ENCODE measurements around the gene ACADM. TPM values are rescaled to one million over a fixed set of nuclear protein-coding genes. Genes with fewer than 3 reads are reported as not detected.
A peak's percentile ranks its signal among the peaks of the same experiment; 100 is the strongest.
"Not testable (repeated sequence)": the region's sequence is repeated elsewhere in the genome, so short reads cannot be mapped to it uniquely, and the experiment has no call there.

The ACADM gene
- total RNA-seq, 1 donor from 2014 or later: 39.8 TPM

DNA sequence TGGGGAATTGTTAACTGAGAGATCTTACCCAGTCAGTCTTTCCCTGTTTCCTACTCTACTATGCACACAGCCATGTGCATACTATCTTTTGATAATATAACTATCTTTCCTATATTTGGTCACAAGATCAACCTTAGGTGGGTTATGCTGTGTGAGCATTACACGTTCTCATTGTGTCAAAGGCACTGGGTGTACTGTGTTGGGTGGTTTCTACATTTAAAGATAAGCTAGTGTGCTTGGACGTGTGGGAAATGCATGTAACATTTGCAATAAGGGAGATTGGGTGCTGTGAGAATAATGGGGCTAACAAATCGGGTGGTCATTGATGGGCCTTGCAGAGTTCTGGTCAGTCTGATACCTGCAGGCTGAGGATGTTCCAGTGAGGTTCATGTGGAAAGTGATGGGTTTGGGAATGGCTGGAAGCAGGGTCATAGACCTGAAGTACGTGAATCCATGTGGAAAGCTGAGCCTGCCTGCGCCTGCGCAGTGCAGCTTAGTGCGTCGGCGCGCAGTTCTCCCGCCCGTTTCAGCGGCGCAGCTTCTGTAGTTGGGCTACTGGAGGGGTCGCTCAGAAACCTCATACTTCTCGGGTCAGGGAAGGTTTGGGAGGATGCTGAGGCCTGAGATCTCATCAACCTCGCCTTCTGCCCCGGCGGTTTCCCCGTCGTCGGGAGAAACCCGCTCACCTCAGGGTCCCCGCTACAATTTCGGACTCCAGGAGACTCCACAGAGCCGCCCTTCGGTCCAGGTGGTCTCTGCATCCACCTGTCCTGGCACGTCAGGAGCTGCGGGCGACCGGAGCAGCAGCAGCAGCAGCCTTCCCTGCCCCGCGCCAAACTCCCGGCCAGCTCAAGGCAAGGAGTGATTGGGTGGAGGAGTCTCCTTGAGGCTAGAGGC, 72.1 kb downstream of the ACADM start, which contains the start of gene MSH4:
Gene MSH4, plus strand, starts transcription at position 507 of the 897 bp plus-strand sequence. Its CDS starts 104 bp downstream, at position 611.
- ATAC-seq: peak; percentile 34

DNA sequence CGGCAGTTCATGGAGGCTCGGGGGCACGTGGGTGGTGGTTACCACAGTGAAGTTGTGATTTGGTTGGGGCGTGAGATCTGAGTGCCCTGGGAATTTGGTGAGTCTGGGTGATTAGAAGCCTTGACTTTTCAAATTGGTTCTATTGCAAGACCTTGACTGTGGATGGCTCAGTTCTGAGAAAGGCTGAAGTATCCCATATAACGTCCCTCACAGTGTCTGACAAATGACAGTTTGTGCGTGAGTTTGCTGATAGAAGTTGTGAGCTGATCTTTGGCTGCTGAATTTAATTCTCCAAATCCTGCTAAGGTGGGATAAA, 72.7 kb downstream of the ACADM start:
- ATAC-seq: no peak

DNA sequence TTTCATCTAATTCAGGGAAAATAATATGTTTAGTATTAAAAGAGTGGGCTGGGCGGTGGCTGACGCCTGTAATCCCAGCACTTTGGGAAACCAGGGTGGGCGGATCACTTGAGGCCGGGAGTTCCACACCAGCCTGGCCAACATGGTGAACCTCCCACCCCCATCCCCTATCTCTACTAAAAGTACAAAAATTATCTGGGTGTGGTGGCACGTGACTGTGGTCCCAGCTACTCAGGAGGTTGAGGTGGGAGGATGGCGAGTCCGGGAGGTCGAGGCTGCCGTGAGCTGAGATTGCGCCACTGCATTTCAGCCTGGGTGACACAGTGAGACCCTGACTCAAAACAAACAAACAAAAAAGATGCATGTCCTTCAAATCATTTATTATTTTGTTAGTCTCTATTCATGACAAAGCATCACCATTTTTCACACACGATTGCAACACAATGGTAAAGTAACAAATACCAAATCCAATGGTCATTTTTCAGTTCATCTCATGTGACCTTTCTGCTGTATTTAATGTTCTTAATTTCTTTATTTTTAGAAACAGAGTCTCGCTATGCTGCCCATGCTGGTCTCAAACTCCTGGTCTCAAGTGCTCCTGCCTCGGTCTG, 73.2 kb downstream of the ACADM start:
- no peak for ATAC-seq

DNA sequence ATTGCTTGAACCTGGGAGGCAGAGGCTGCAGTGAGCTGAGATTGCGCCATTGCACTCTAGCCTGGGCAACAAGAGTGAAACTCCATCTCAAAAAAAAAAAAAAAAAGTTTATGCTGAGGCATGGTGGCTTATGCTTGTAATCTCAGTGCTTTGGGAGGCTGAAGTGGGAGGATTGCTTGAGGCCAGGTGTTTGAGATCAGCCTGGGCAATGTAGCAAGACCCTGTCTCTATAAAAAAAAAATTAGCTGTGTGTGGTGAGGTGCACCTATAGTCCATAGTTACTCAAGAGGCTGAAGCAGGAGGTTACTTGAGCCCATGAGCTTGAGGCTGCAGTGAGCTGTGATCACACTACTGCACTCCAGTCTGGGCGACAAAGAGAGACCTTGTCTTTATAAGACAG, 77.0 kb downstream of the ACADM start:
- ATAC-seq: not testable (repeated sequence)

DNA sequence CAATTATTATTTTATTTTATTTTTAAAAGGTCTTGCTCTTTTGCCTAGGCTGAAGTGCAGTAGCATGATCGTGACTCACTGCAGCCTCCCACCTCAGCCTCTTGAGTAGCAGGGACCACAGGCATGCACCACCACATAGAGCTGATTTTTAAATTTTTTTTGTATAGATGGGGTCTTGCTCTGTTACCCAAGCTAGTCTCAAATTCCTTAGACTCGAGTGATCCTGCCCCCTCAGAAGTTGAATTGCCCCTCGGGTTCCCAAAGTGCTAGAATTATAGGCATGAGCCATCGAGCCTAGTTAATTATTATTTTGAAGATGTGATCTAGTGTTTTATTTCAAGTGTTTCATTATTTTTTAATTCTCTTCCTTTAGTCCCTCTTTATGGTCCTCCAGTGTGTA, 84.4 kb downstream of the ACADM start:
- ATAC-seq: no peak

DNA sequence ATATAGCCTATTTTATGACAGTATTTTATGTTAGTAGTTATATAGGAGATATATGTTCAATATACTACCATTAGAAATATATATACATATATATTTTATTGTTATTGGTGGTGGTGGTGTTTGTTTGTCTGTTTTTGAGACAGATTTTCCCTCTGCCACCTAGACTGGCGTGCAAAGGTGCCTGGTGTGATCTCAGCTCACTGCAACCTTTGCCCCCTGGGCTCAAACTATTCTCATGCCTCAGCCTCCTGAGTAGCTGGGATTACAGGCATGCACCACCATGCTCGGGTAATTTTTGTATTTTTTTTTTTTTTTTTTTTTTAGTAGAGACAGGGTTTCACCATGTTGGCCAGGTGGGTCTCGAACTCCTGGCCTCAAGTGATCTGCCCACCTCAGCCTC, 85.6 kb downstream of the ACADM start:
- not testable (repeated sequence) for ATAC-seq

DNA sequence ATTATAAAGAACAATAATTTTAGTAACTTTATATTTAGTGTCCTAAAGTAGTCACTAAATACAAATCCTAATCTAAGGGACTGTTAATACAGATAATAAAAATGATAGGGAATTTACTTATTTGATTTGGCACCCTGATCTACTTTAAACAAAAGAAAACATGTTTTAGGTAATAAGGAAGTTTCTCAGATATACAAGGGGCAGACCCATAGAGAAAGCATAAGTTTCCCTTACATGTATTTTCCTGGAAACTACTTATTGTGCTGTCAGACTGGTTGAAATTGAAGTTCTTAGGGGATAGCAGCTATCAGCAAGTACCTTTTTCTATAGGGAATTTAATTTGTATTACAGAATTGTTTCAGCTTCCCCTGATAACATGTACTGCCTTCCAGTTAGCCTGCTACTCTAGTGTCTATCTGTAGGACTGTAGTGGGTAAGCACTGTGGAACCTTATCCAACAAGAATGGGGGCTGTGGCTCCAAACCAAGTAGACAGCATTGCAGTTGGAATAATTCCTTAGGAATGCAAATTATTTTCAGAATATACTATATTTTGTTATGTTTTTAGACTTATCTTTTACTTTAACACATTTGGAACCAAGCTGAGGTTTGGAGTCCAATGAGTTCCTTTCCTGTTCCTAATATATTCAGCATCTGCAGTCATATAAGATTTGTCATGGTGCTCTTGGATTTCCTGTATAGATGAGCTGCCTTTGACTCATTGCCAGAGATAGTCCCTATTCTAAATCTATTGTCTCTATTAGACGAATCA, 86.9 kb downstream of the ACADM start:
- no peak for ATAC-seq

DNA sequence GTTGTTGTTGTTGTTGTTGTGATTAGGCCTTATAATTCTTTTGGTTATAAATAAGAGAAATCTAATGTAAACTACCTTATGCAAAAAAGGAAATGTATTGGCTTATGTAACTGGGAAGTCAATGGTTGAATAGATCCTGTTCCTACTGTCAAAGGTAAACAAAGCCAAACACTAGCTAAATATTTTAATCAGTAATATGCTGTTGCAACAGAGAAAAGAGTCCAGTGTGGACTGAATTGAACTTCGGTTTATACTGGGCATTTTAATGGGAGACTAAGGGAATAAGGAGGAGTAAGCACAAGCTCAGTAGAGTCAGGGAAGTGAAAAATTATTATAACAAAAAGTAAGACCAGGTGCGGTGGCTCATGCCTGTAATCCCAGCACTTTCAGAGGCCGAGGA, 87.6 kb downstream of the ACADM start:
- ATAC-seq: no peak

Other genes with a start within 250 kb of the ACADM start
- 0.60 TPM for gene SLC44A5, start 113.6 kb upstream of the ACADM start, total RNA-seq
- gene RABGGTB, start 61.5 kb downstream of the ACADM start, total RNA-seq: 38.8 TPM
- 0.36 TPM for gene MSH4, start 72.2 kb downstream of the ACADM start, total RNA-seq
- not detected for gene ASB17, start 207.7 kb downstream of the ACADM start, total RNA-seq